Effector CD4-positive, alpha-beta T cell (primary cell): ENCODE measurements around the gene GLB1L.
"Not testable (repeated sequence)": the region's sequence is repeated elsewhere in the genome, so short reads cannot be mapped to it uniquely, and the experiment has no call there.

ENCODE experiments used
- DNase-seq: peaks from one replicate; pipeline ENCODE4 v3.0.0-alpha.2; 2020

GLB1L gene

DNA sequence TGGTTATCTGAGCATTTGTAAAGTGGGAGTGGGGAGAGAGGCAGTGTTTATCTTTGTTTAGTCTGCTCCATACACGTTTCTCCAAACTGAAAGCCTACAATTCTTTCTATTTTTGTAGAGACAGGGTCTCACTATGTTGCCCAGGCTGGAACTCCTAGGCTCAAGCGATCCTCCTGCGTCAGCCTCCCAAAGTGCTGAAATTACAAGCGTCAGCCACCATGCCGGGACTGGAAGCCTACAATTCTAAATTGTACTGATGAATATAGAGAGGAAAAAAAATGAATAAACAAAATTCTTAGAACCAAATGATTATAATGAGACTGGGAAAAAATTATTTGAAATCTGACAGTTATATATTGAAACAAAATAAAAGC is 40.1 kb downstream of the GLB1L start:
- no peak for DNase-seq

DNA sequence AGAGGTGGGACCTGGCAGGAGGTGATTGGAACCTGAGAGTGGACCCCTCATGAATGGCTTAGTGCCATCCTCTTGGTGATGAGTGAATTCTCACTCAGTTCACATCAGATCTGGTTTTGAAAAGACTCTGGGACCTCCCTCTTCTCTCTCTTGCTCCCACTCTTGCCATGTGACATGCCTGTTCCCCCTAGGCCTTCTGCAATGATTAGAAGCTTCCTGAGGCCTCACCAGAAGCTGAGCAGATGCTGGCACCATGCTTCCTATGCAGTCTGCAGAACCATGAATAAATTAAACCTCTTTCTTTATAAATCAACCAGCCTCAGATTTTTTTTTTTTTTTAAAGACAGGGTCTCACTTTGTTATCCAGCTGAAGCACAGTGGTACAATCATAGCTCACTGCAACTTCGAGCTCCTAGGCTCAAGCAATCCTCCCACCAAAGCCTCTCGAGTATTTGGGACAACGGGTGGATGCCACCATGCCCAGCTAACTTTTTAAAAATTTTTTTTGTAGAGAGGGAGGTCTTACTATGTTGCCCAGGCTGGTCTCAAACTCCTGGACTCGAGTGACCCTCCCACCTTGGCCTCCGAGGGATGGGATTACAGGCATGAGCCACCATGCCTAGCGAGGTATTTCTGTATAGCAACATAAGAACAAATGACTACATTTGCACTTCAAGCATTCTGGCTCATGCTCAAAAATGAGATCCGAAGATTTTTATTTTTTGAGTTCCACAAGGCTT is 40.6 kb downstream of the GLB1L start:
- no peak for DNase-seq

DNA sequence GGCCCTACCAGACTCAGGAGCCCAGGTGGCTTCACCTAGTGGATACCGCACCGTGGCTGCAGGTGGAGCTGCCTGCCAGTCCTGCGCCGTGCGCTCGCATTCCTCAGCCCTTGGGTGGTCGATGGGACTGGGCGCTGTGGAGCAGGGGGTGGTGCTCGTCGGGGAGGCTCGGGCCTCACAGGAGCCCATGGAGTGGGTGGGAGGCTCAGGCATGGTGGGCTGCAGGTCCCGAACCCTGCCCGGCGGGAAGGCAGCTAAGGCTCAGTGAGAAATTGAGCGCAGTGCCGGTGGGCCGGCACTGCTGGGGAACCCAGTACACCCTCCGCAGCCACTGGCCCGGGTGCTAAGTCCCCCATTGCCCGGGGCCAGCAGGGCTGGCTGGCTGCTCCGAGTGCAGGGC is 43.9 kb downstream of the GLB1L start:
- DNase-seq, result not testable (repeated sequence)

DNA sequence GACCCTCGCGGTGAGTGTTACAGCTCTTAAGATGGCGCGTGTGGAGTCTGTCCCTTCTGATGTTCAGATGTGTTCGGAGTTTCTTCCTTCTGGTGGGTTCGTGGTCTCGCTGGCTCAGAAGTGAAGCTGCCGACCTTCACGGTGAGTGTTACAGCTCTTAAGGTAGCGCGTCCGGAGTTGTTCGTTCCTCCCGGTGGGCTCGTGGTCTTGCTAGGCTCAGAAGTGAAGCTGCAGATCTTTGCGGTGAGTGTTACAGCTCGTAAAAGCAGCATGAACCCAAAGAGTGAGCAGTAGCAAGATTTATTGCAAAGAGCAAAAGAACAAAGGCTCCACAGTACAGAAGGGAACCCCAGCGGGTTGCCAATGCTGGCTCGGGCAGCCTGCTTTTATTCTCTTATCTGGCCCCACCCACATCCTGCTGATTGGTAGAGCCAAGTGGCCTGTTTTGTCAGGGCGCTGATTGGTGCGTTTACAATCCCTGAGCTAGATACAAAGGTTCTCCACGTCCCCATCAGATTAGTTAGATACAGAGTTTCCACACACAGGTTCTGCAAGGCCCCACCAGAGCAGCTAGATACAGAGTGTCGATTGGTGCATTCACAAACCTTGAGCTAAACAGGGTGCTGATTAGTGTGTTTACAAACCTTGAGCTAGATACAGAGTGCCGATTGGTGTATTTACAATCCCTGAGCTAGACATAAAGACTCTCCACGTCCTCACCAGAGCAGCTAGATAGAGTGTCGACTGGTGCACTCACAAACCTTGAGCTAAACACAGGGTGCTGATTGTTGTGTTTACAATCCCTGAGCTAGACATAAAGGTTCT is 44.5 kb downstream of the GLB1L start:
- DNase-seq, result not testable (repeated sequence)

DNA sequence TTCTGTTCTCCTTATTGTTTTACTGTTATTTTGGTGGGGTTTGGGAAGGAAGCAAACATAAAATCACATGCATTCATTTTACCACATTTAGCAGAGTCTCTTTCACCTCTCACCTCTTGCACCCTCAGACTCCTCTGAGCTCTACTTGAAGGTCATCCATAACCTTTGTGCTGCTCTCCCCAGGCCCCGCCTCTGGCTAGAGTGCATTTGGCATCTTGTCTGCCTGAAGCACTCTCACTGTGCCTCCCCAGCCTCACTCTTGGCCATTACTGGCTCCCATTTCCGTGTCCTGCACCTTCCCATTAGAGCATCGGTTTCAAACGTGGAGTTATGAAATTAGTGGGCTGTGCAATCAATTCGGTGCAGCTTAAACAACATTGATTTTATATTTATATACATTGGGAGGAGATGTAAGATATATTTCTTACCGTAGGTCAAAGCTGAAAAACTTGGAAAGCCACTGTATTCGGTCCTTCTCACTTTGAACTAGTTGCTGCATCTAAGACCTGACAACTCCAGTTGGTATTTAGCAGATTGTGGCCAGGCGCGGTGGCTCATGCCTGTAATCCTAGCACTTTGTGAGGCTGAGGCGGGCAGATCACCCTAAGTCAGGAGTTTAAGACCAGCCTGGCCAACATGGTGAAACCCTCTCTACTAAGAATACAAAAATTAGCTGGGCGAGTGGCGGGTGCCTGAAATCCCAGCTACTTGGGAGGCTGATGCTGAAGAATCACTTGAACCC is 45.6 kb downstream of the GLB1L start:
- no peak for DNase-seq

DNA sequence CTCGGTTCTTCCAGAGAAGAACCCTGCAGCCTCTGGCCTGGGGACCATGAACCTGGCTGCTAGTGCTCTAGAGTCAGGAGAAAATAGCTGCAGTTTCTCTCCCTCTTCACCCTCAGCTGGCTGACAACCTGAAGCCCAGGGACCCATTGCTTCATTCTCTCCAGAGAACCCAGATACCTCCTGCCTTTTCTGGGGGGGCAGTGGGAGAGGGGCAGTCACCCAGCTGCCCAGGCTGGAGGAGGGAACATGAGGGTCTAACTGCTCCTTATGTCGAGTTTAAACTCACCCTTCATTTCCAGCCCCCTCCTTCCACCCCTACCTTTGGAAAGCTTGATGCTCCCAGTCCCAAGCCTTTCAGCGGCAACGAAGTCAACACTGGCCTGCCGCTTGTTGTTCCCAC is 46.3 kb downstream of the GLB1L start:
- DNase-seq, result no peak

DNA sequence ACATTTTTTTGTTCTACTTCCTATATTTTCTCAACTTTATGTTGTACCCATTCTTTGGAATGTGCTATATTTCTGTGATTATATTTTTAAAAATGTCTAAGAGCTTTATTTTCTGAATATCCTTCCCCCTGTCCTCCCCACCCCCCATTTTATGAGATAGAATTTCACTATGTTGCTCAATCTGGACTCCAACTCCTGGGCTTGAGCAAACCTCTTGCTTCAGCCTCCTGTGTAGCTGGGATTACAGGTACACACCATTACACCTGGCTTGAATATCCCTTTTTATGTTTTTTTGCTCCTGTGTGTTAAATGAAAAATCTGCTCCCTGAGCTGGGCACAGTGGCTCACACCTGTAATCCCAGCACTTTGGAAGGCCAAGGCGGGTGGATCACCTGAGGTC is 47.9 kb downstream of the GLB1L start:
- DNase-seq, result no peak

DNA sequence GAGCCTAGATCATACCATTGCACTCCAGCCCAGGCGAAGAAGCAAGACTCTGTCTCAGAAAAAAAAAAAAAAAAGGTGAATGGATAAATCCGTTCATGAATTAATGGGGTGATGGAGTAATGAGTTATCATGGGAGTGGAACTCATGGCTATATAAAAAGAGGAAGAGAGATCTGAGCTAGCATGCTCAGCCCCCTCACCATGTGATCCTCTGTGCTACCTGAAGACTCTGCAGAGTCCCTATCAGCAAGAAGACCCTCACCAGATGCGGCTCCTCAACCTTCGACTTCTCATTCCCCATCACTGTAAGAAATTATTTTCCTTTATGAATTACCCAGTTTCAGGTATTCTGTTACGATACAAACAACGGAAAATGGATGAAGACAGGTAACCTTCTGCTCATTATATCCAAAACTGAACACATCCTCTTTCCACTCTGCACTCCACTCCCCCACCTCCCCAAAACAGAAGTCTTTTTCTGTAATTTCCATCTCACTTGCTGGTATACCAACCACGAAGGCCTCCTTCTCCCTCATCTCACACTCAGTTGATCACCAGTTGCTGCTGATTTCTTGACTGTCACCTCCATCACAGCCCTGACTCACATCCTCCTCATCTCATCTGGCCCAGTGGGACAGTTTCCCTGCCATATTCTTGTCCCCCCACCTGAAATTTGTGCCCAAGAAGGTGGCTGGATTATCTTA is 58.3 kb downstream of the GLB1L start:
- no peak for DNase-seq
